Measurements from ENCODE around the gene EIF2B1. TPM values are rescaled to one million over a fixed set of nuclear protein-coding genes. Genes with fewer than 3 reads are reported as not detected.
A peak's percentile ranks its signal among the peaks of the same experiment; 100 is the strongest.

The EIF2B1 gene
- total RNA-seq, 1 experiment from 2014 or later, result 41.7 TPM

DNA sequence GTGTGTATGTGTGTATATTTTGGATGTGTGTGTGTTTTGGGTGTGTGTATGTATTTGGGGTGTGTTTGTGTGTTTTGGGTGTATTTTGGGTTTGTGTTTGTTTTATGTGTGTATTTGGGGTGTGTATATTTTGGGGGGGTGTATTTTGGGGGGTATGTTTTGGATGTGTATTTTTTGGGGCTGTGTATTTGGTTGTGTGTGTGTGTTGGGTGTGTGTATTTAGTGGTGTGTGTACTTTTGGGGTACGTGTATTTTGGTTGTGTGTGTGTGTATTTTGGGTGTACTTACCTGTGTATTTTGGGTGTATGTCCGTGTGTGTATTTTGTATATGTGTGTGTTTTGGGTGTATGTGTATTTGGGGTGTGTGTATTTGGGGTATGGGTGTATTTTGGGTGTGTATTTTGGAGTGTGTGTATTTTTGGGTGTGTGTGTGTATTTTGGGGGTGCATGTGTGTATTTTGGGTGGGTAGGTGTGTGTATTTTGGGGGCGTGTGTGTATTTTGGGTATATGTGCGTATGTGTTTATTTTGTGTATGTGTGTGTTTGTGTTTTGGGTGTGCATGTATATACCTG lies 20.7 kb upstream of the EIF2B1 start:
- H3K9ac ChIP-seq (ENCODE audit: low read length), result no peak overlapping the region
- ATAC-seq, result no peak
- no peak overlapping the region for H3K4me2 ChIP-seq (ENCODE audit: low read length)
- TF ChIP-seq ZFX (IDR thresholded peaks at IDR 0.05) (no peak), JUND (IDR thresholded peaks at IDR 0.05) (no peak), EGR1 (IDR thresholded peaks at IDR 0.05; ENCODE audit: low read depth) (no peak), ELF1 (IDR thresholded peaks at IDR 0.05; ENCODE audit: borderline replicate concordance, low read depth) (no peak), CEBPB (IDR thresholded peaks at IDR 0.05; ENCODE audit: low read depth) (no peak), SP1 (IDR thresholded peaks at IDR 0.05; ENCODE audit: low read depth) (no peak), CBX3 (IDR thresholded peaks at IDR 0.05; ENCODE audit: low read depth) (no peak), EZH2 (IDR thresholded peaks at IDR 0.05) (no peak)
- no peaks in the 10 kb centered on the region for H3K27me3 ChIP-seq (ENCODE audit: insufficient read depth, low read length)
- BruUV-seq (replicated peaks), result no TSS peak
- ChIA-PET CTCF (no interaction called here), RAD21 (ENCODE audit: low non-redundant PET in 1 of 2, low total read pairs in 2 of 2, uncharacterized antibody in 2 of 2, unreplicated experiment in 2 of 2) (no interaction called here), POLR2A (no interaction called here)
- no peak for DNase-seq (ENCODE audit: low read depth, low spot score)
- peaks cover 38 to 43% of the 10 kb centered on the region in 2 experiments; a peak in 3 of 4 replicates for H3K36me3 ChIP-seq (ENCODE audit: control insufficient read depth in 1 of 2, insufficient read depth in 2 of 2, low read length in 2 of 2)
- no peaks in the 10 kb centered on the region for H3K9me2 ChIP-seq (ENCODE audit: insufficient read depth)
- no peak overlapping the region for H3K27ac ChIP-seq (ENCODE audit: low read depth, low read length)
- no peaks in the 10 kb centered on the region for H3K9me3 ChIP-seq (ENCODE audit: control insufficient read depth in 1 of 2, insufficient read depth in 1 of 2, low read depth in 1 of 2, low read length in 2 of 2)
- intact Hi-C loops (cut with micrococcal nuclease), result no loop called here
- H3K4me3 ChIP-seq (replicated peaks in 1 of 2; ENCODE audit: low read depth in 1 of 2, low read length in 2 of 2), result no peak overlapping the region
- no peaks in the 10 kb centered on the region for H4K20me1 ChIP-seq (ENCODE audit: insufficient read depth)
- H3K4me1 ChIP-seq (ENCODE audit: control insufficient read depth in 1 of 2, insufficient read depth in 2 of 2, low read length in 2 of 2), result no peaks in the 10 kb centered on the region
- no peak overlapping the region for H2AFZ ChIP-seq (ENCODE audit: low read depth, low read length, poor library complexity, severe bottlenecking)
- H3K79me2 ChIP-seq (ENCODE audit: insufficient read depth, low read length), result peaks cover 12% of the 10 kb centered on the region

DNA sequence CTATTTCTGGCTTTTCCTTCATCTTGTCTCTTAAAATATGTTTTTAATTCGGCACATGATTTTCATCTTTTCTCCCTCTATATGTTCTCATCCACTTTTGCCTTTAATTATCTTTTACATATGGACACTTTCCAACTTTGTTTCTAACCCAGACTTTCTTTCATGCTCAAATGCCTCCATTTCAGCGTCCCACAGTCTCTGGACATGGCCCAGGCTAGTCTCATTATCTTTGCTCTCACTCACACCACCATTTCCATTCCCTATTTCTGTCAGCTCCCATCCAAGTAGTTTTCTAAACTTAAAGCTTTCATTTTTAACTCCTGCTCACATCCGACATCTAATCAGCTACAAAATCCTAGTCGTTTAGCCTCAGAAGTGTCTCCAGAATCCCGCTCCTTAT lies 14.9 kb upstream of the EIF2B1 start:
- no peak overlapping the region for H3K27ac ChIP-seq (ENCODE audit: low read depth, low read length)
- H2AFZ ChIP-seq (ENCODE audit: low read depth, low read length, poor library complexity, severe bottlenecking), result no peak overlapping the region
- TSS peak; percentile 3 for BruUV-seq (replicated peaks)
- no peak overlapping the region for H3K4me3 ChIP-seq (replicated peaks in 1 of 2; ENCODE audit: low read depth in 1 of 2, low read length in 2 of 2)
- no peak overlapping the region for H3K4me2 ChIP-seq (ENCODE audit: low read length)
- ChIA-PET POLR2A (no interaction called here), RAD21 (ENCODE audit: low non-redundant PET in 1 of 2, low total read pairs in 2 of 2, uncharacterized antibody in 2 of 2, unreplicated experiment in 2 of 2) (no interaction called here), CTCF (no interaction called here)
- intact Hi-C loops (cut with micrococcal nuclease), result no loop called here
- no peak for TF ChIP-seq EZH2 (IDR thresholded peaks at IDR 0.05)
- TF ChIP-seq, protein P1, sequence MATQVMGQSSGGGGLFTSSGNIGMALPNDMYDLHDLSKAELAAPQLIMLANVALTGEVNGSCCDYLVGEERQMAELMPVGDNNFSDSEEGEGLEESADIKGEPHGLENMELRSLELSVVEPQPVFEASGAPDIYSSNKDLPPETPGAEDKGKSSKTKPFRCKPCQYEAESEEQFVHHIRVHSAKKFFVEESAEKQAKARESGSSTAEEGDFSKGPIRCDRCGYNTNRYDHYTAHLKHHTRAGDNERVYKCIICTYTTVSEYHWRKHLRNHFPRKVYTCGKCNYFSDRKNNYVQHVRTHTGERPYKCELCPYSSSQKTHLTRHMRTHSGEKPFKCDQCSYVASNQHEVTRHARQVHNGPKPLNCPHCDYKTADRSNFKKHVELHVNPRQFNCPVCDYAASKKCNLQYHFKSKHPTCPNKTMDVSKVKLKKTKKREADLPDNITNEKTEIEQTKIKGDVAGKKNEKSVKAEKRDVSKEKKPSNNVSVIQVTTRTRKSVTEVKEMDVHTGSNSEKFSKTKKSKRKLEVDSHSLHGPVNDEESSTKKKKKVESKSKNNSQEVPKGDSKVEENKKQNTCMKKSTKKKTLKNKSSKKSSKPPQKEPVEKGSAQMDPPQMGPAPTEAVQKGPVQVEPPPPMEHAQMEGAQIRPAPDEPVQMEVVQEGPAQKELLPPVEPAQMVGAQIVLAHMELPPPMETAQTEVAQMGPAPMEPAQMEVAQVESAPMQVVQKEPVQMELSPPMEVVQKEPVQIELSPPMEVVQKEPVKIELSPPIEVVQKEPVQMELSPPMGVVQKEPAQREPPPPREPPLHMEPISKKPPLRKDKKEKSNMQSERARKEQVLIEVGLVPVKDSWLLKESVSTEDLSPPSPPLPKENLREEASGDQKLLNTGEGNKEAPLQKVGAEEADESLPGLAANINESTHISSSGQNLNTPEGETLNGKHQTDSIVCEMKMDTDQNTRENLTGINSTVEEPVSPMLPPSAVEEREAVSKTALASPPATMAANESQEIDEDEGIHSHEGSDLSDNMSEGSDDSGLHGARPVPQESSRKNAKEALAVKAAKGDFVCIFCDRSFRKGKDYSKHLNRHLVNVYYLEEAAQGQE (IDR thresholded peaks at IDR 0.05; ENCODE audit: low read depth), result no peak
- TF ChIP-seq, protein P2, sequence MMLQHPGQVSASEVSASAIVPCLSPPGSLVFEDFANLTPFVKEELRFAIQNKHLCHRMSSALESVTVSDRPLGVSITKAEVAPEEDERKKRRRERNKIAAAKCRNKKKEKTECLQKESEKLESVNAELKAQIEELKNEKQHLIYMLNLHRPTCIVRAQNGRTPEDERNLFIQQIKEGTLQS (IDR thresholded peaks at IDR 0.05), result no peak
- TF ChIP-seq JUND (IDR thresholded peaks at IDR 0.05), result no peak
- no peak for TF ChIP-seq TCF7L2 (IDR thresholded peaks at IDR 0.05; ENCODE audit: borderline replicate concordance, extremely low read depth, insufficient read depth, insufficient read length)
- TF ChIP-seq, protein P3, sequence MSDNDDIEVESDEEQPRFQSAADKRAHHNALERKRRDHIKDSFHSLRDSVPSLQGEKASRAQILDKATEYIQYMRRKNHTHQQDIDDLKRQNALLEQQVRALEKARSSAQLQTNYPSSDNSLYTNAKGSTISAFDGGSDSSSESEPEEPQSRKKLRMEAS (IDR thresholded peaks at IDR 0.05), result no peak
- no peak for ATAC-seq
- no peak overlapping the region for H3K9ac ChIP-seq (ENCODE audit: low read length)
- H3K4me1 ChIP-seq (ENCODE audit: control insufficient read depth in 1 of 2, insufficient read depth in 2 of 2, low read length in 2 of 2), result no peaks in the 10 kb centered on the region
- no peaks in the 10 kb centered on the region for H3K27me3 ChIP-seq (ENCODE audit: insufficient read depth, low read length)
- H3K9me3 ChIP-seq (ENCODE audit: control insufficient read depth in 1 of 2, insufficient read depth in 1 of 2, low read depth in 1 of 2, low read length in 2 of 2), result no peaks in the 10 kb centered on the region
- peaks cover 44 to 50% of the 10 kb centered on the region in 2 experiments; a peak in 3 of 4 replicates for H3K36me3 ChIP-seq (ENCODE audit: control insufficient read depth in 1 of 2, insufficient read depth in 2 of 2, low read length in 2 of 2)
- no peaks in the 10 kb centered on the region for H4K20me1 ChIP-seq (ENCODE audit: insufficient read depth)
- peaks cover 41% of the 10 kb centered on the region for H3K79me2 ChIP-seq (ENCODE audit: insufficient read depth, low read length)
- H3K9me2 ChIP-seq (ENCODE audit: insufficient read depth), result no peaks in the 10 kb centered on the region
- no peak for DNase-seq (ENCODE audit: low read depth, low spot score)

Data from HCT116 (cell line).